Fibroblast of villous mesenchyme (primary cell): Measurements from ENCODE around the gene ABCA7. TPM values are rescaled to one million over a fixed set of nuclear protein-coding genes. Genes with fewer than 3 reads are reported as not detected.

Experiments used
- DNase-seq: peaks from one replicate; pipeline ENCODE4 v3.0.0-alpha.2; 2010; ENCODE audit warnings: low read depth
- H3K4me3 ChIP-seq: 2 replicates; pipeline ENCODE4 v1.5.1; 2011; ENCODE audit warnings: low read depth, mild to moderate bottlenecking, low read length
- CTCF ChIP-seq: IDR thresholded peaks from 2 replicates; pipeline ENCODE4 v1.5.1; 2012; ENCODE audit warnings: low read depth, mild to moderate bottlenecking, low read length; ENCODE audit not compliant: insufficient read depth
- total RNA-seq: library from RNA; depleted of rRNA; stranded (reverse); fragments of >200 nt; gene quantifications from 2 replicates; pipeline ENCODE4 v1.2.3, GENCODE V29; 2012

ABCA7 gene
- total RNA-seq, 1 donor = 11.2 TPM

GRCh38 chr19:1045247-1045603 is 5.3 kb downstream of the ABCA7 start:
- DNase-seq = peak; percentile 55
- TF ChIP-seq CTCF = no peak
- H3K4me3 ChIP-seq = no peak overlapping the region

DNA sequence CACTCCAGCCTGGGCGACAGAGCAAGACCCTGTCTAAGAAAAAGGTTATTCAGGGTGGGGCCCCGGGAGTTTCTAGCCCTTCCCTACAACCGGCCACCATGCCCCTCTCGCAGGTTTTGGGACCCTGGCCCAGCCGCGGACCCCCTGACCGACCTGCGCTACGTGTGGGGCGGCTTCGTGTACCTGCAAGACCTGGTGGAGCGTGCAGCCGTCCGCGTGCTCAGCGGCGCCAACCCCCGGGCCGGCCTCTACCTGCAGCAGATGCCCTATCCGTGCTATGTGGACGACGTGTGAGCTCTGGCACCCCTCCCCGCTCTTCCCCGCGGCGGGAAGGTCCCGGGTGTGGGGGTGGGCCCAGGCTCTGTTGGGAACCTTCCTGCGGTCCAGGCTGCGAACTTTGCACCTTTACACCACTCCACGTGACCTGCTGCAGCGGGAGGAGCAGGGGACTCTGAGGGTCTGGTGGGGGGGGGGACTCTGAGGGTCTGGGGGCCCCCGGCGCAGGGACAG is 6.3 kb downstream of the ABCA7 start:
- no peak for DNase-seq
- TF ChIP-seq CTCF = no peak

DNA sequence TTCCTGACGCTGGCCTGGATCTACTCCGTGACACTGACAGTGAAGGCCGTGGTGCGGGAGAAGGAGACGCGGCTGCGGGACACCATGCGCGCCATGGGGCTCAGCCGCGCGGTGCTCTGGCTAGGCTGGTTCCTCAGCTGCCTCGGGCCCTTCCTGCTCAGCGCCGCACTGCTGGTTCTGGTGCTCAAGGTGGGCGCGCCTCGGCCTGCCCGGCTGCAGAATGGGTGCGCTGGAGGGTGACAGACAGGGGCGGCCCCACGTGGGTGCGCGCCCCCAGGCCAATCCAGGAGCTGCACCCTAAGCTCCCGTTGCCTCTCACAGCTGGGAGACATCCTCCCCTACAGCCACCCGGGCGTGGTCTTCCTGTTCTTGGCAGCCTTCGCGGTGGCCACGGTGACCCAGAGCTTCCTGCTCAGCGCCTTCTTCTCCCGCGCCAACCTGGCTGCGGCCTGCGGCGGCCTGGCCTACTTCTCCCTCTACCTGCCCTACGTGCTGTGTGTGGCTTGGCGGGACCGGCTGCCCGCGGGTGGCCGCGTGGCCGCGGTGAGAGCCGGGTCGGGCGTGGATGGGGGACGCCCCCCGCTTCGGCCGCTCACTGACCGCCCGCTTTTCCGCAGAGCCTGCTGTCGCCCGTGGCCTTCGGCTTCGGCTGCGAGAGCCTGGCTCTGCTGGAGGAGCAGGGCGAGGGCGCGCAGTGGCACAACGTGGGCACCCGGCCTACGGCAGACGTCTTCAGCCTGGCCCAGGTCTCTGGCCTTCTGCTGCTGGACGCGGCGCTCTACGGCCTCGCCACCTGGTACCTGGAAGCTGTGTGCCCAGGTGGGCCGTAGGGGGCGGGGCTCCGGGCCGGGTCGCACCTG is 7.2 kb downstream of the ABCA7 start:
- DNase-seq = no peak
- H3K4me3 ChIP-seq = no peak overlapping the region
- no peak for TF ChIP-seq CTCF

More for the DNA sequence above, 6.3 kb downstream of the ABCA7 start:
- H3K4me3 ChIP-seq = no peak overlapping the region

- no peak overlapping the region for H3K4me3 ChIP-seq
- no peak for DNase-seq
- no peak for TF ChIP-seq CTCF
These were observed 7.8 kb downstream of the ABCA7 start for GRCh38 chr19:1047696-1048147.

- no peak overlapping the region for H3K4me3 ChIP-seq
- no peak for TF ChIP-seq CTCF
- no peak for DNase-seq
These were observed 9.2 kb downstream of the ABCA7 start for GRCh38 chr19:1049106-1049505.

DNA sequence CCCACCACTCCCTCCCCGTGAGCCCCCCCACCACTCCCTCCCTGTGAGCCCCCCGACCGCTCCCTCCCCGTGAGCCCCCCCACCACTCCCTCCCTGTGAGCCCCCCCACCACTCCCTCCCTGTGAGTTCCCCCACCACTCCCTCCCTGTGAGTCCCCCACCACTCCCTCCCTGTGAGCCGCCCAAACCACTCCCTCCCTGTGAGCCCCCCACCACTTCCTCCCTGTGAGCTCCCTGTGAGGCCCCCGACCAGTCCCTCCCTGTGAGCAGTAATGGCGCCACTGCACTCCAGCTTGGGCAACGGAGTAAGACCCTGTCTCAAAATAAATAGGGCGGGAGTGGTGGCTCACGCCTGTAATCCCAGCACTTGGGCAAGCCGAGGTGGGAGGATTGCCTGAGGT is 9.9 kb downstream of the ABCA7 start:
- no peak for DNase-seq
- no peak for TF ChIP-seq CTCF
- H3K4me3 ChIP-seq = no peak overlapping the region
